ENCODE measurements around the gene MAD2L2.

DNA sequence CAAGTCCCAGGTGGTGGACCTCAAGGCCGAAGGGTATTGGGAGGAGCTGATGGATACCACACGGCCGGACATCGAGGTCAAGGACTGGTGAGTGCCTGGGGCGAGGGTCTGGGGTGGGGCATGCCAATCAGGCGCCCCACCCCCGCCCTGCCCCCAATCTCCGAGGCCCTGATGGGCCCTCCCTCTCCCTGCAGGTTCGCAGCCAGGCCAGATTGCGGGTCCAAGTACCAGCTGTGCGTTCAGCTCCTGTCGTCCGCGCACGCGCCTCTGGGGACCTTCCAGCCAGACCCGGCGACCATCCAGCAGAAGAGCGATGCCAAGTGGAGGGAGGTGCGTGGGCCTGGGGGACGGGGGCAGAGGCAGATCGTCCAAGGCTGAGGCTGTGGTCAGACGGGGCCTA, 22.4 kb downstream of the MAD2L2 start:
- TF ChIP-seq, protein P1, sequence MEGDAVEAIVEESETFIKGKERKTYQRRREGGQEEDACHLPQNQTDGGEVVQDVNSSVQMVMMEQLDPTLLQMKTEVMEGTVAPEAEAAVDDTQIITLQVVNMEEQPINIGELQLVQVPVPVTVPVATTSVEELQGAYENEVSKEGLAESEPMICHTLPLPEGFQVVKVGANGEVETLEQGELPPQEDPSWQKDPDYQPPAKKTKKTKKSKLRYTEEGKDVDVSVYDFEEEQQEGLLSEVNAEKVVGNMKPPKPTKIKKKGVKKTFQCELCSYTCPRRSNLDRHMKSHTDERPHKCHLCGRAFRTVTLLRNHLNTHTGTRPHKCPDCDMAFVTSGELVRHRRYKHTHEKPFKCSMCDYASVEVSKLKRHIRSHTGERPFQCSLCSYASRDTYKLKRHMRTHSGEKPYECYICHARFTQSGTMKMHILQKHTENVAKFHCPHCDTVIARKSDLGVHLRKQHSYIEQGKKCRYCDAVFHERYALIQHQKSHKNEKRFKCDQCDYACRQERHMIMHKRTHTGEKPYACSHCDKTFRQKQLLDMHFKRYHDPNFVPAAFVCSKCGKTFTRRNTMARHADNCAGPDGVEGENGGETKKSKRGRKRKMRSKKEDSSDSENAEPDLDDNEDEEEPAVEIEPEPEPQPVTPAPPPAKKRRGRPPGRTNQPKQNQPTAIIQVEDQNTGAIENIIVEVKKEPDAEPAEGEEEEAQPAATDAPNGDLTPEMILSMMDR (IDR thresholded peaks at IDR 0.05): no peak
- TF ChIP-seq POLR2A (IDR thresholded peaks at IDR 0.05): no peak

Measured in vagina (tissue), 2 donors.